Measurements from ENCODE around the gene NDUFB8. TPM values are rescaled to one million over a fixed set of nuclear protein-coding genes. Genes with fewer than 3 reads are reported as not detected.

The NDUFB8 gene
- total RNA-seq, 2 experiments from 2014 or later = 209 to 288 TPM

GRCh38 chr10:100482181-100482833 lies 47.4 kb downstream of the NDUFB8 start:
- peak; percentile 48 for DNase-seq (ENCODE audit: low spot score)
- H2AFZ ChIP-seq (ENCODE audit: low read length) = peak overlapping the region; percentile 63; the same call in 1 of the 2 replicates

GRCh38 chr10:100481462-100482081 lies 48.1 kb downstream of the NDUFB8 start:
- peak overlapping the region; percentile 82 for H3K4me2 ChIP-seq (ENCODE audit: low read length)
- no peaks in the 10 kb centered on the region for H3K36me3 ChIP-seq (ENCODE audit: insufficient read depth, low read length)
- H2AFZ ChIP-seq (ENCODE audit: low read length) = peak overlapping the region; percentile 63; the same call in 1 of the 2 replicates
- H3K27ac ChIP-seq (ENCODE audit: low read depth, low read length, poor library complexity, severe bottlenecking) = no peak overlapping the region
- no peaks in the 10 kb centered on the region for H4K20me1 ChIP-seq (ENCODE audit: insufficient read depth, low read length)
- no peaks in the 10 kb centered on the region for H3K9me2 ChIP-seq (ENCODE audit: insufficient read depth, low read length)
- intact Hi-C loops (cut with micrococcal nuclease; ENCODE audit: unreplicated experiment) = no loop called here
- CTCF ChIA-PET (ENCODE audit: unreplicated experiment) = no interaction called here
- no peak for TF ChIP-seq EZH2phosphoT487 (IDR thresholded peaks at IDR 0.05; ENCODE audit: borderline replicate concordance, low read depth, low read length)
- TF ChIP-seq CTCF (conservative IDR thresholded peaks at IDR 0.05; ENCODE audit: low read length) = no peak
- H3K4me1 ChIP-seq (ENCODE audit: insufficient read depth, low read length, poor library complexity, severe bottlenecking) = peaks cover 13% of the 10 kb centered on the region
- DNase-seq (ENCODE audit: low spot score) = peak; percentile 83
- peak overlapping the region; percentile 59 for H3K4me3 ChIP-seq (ENCODE audit: low read depth, low read length, poor library complexity, severe bottlenecking)
- BruUV-seq (replicated peaks) = no TSS peak
- POLR2A ChIA-PET = interaction anchor here (1.8 kb wide), 1 partner anchor 13 kb away, joined by 4 read pairs; no protein-coding TSS in a partner anchor
- H3K9me3 ChIP-seq (ENCODE audit: low read length) = no peaks in the 10 kb centered on the region
- no peaks in the 10 kb centered on the region for H3K79me2 ChIP-seq (ENCODE audit: insufficient read depth, low read depth, low read length)

More at GRCh38 chr10:100482181-100482833, 47.4 kb downstream of the NDUFB8 start:
- Histone ChIP-seq H3K4me2 (ENCODE audit: low read length) (peak overlapping the region; percentile 82), H3K36me3 (ENCODE audit: insufficient read depth, low read length) (no peaks in the 10 kb centered on the region), H4K20me1 (ENCODE audit: insufficient read depth, low read length) (no peaks in the 10 kb centered on the region), H3K4me3 (ENCODE audit: low read depth, low read length, poor library complexity, severe bottlenecking) (peak overlapping the region; percentile 59), H3K9me3 (ENCODE audit: low read length) (no peaks in the 10 kb centered on the region), H3K27ac (ENCODE audit: low read depth, low read length, poor library complexity, severe bottlenecking) (no peak overlapping the region), H3K9me2 (ENCODE audit: insufficient read depth, low read length) (no peaks in the 10 kb centered on the region), H3K79me2 (ENCODE audit: insufficient read depth, low read depth, low read length) (no peaks in the 10 kb centered on the region), H3K4me1 (ENCODE audit: insufficient read depth, low read length, poor library complexity, severe bottlenecking) (peaks cover 13% of the 10 kb centered on the region)
- CTCF ChIA-PET (ENCODE audit: unreplicated experiment) = no interaction called here
- POLR2A ChIA-PET = interaction anchor here (0.6 to 1.8 kb wide), 2 partner anchors 12 to 394 kb away, joined by 3 to 4 read pairs; no protein-coding TSS in a partner anchor
- TF ChIP-seq CTCF (conservative IDR thresholded peaks at IDR 0.05; ENCODE audit: low read length) (peak; percentile 88), EZH2phosphoT487 (IDR thresholded peaks at IDR 0.05; ENCODE audit: borderline replicate concordance, low read depth, low read length) (no peak)
- intact Hi-C loops (cut with micrococcal nuclease; ENCODE audit: unreplicated experiment) = no loop called here
- no TSS peak for BruUV-seq (replicated peaks)

GRCh38 chr10:100480002-100480401 lies 49.7 kb downstream of the NDUFB8 start:
- H3K36me3 ChIP-seq (ENCODE audit: insufficient read depth, low read length) = no peaks in the 10 kb centered on the region
- no peaks in the 10 kb centered on the region for H3K9me2 ChIP-seq (ENCODE audit: insufficient read depth, low read length)
- POLR2A ChIA-PET = interaction anchor here (0.6 to 0.7 kb wide), 2 partner anchors 30 to 147 kb away, joined by 3 read pairs; no protein-coding TSS in a partner anchor
- intact Hi-C loops (cut with micrococcal nuclease; ENCODE audit: unreplicated experiment) = no loop called here
- no peak overlapping the region for H3K4me2 ChIP-seq (ENCODE audit: low read length)
- H3K79me2 ChIP-seq (ENCODE audit: insufficient read depth, low read depth, low read length) = no peaks in the 10 kb centered on the region
- no peaks in the 10 kb centered on the region for H3K9me3 ChIP-seq (ENCODE audit: low read length)
- H2AFZ ChIP-seq (ENCODE audit: low read length) = no peak overlapping the region
- no peaks in the 10 kb centered on the region for H4K20me1 ChIP-seq (ENCODE audit: insufficient read depth, low read length)
- DNase-seq (ENCODE audit: low spot score) = no peak
- H3K4me1 ChIP-seq (ENCODE audit: insufficient read depth, low read length, poor library complexity, severe bottlenecking) = peaks cover 13% of the 10 kb centered on the region
- no peak overlapping the region for H3K4me3 ChIP-seq (ENCODE audit: low read depth, low read length, poor library complexity, severe bottlenecking)
- CTCF ChIA-PET (ENCODE audit: unreplicated experiment) = no interaction called here
- H3K27ac ChIP-seq (ENCODE audit: low read depth, low read length, poor library complexity, severe bottlenecking) = no peak overlapping the region
- no TSS peak for BruUV-seq (replicated peaks)
- TF ChIP-seq CTCF (conservative IDR thresholded peaks at IDR 0.05; ENCODE audit: low read length) (no peak), EZH2phosphoT487 (IDR thresholded peaks at IDR 0.05; ENCODE audit: borderline replicate concordance, low read depth, low read length) (no peak)

Measured in OCI-LY7 (cell line).